Left lung (tissue), 10 donors: ENCODE results near the gene GGA1. TPM values are rescaled to one million over a fixed set of nuclear protein-coding genes. Genes with fewer than 3 reads are reported as not detected.

Experiments used
- ATAC-seq: fragments of 200-7000 bp; cut with Tn5 transposase; one replicate; pipeline ENCODE4 v1.9.1; 2020; ENCODE audit warnings: moderate library complexity
- DNase-seq, 4 donors: peaks; one replicate each; pipeline ENCODE4 v3.0.0-alpha.2; 2013 to 2020
- H3K27ac ChIP-seq, 2 donors: fragments of 200-600 bp; sonication (generic) in 1 of 2; one replicate each; pipeline versions ENCODE4 v1.5.0 to v1.8.0; 2020 to 2021
- H3K27me3 ChIP-seq, 2 donors: fragments of 200-600 bp; sonication (generic) in 1 of 2; one replicate each; pipeline versions ENCODE4 v1.5.0 to v1.8.0; 2020 to 2021
- H3K36me3 ChIP-seq, 2 donors: fragments of 200-600 bp; sonication (generic) in 1 of 2; one replicate each; pipeline versions ENCODE4 v1.5.0 to v1.8.0; 2020 to 2021
- H3K4me1 ChIP-seq, 2 donors: fragments of 200-600 bp; one replicate each; pipeline ENCODE4 v1.8.0; 2021
- H3K4me3 ChIP-seq, 2 donors: fragments of 200-600 bp; sonication (generic) in 1 of 2; one replicate each; pipeline versions ENCODE4 v1.5.0 to v1.8.0; 2020 to 2021; ENCODE audit warnings: mild to moderate bottlenecking in 1 of 2
- H3K9me3 ChIP-seq, 2 donors: fragments of 200-600 bp; sonication (generic) in 1 of 2; one replicate each; pipeline versions ENCODE4 v1.5.0 to v1.8.0; 2020 to 2021
- CTCF ChIP-seq, 2 donors: fragments of 200-600 bp; sonication (generic) in 1 of 2; IDR thresholded peaks; one replicate each; pipeline versions ENCODE4 v1.5.0 to v1.8.0; 2021; ENCODE audit warnings: antibody characterized with exemption in 2 of 2
- intact Hi-C, 2 donors: fragments of 100-400 bp; cut with DNase I; formaldehyde crosslinking; loops; one replicate each; pipeline versions ENCODE4 v1.11.2 to v1.14.2; 2022
- polyA plus RNA-seq, 6 donors: library from polyadenylated mRNA; unstranded; fragments of 120-200 nt; gene quantifications; one replicate each; pipeline ENCODE4 v1.2.1, GENCODE V29; 2013; ENCODE audit not compliant: insufficient read length in 6 of 6
- total RNA-seq, 2 donors: library from RNA; stranded (reverse); fragmentation: NEBNext Ultra II Directional; extraction: Animal tissue kit (Norgen Biotek cat#: 25700); gene quantifications; one replicate each; pipeline ENCODE4 v1.2.1, GENCODE V29; 2021
- donor health status: DM: no; HTN: yes; CAD: no.
- donor health status: DM: no; HTN: no; CAD: no.

Gene GGA1
- total and polyA plus RNA-seq, 8 donors: 49.6 to 71.2 (median 58.8) TPM

- intact Hi-C loops: no loop called here
- Histone ChIP-seq H3K4me1 (peaks cover 11 to 49% of the 10 kb centered on the region in 2 donors), H3K9me3 (no peaks in the 10 kb centered on the region), H3K27ac (no peak overlapping the region), H3K36me3 (peaks cover 0 to 86% of the 10 kb centered on the region in 2 donors), H3K4me3 (no peak overlapping the region), H3K27me3 (no peaks in the 10 kb centered on the region)
- TF ChIP-seq CTCF (IDR thresholded peaks at IDR 0.05): peak; percentile 77 to 93
- ATAC-seq (peak; percentile 78), DNase-seq (peak in 2 of 4 donors; percentile 73 to 92)
Observed at GRCh38 chr22:37623075-37624016, 14.7 kb downstream of the GGA1 start.

DNA sequence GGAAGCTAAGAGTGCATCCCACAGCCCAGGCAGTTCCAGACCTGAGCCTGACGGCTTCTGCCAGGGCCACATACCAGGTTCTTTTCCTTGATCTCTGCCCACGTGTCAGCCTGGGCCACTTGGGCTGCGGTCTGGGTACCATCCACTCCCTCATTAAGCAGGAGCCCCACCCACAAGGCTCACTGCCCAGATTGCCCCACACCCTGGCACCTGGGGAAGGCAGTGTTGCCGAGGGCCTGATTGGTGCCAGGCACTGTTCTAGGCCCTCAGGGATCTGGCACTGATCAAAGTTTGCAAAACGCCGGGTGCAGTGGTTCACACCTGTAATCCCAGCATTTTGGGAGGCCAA lies 15.4 kb downstream of the GGA1 start:
- no peaks in the 10 kb centered on the region for H3K9me3 ChIP-seq
- H3K4me1 ChIP-seq: peaks cover 11 to 50% of the 10 kb centered on the region in 2 donors
- intact Hi-C loops: no loop called here
- no peaks in the 10 kb centered on the region for H3K27me3 ChIP-seq
- DNase-seq: peak in 1 of 4 donors; percentile 69
- ATAC-seq: peak; percentile 78
- no peak overlapping the region for H3K27ac ChIP-seq
- H3K36me3 ChIP-seq: peaks cover 0 to 86% of the 10 kb centered on the region in 2 donors
- no peak overlapping the region for H3K4me3 ChIP-seq
- no peak for TF ChIP-seq CTCF (IDR thresholded peaks at IDR 0.05)

- Histone ChIP-seq H3K9me3 (no peaks in the 10 kb centered on the region), H3K36me3 (peaks cover 0 to 86% of the 10 kb centered on the region in 2 donors), H3K27ac (no peak overlapping the region), H3K4me1 (peaks cover 11 to 50% of the 10 kb centered on the region in 2 donors), H3K27me3 (no peaks in the 10 kb centered on the region), H3K4me3 (no peak overlapping the region)
- DNase-seq (no peak), ATAC-seq (no peak)
- intact Hi-C loops: no loop called here
- TF ChIP-seq CTCF (IDR thresholded peaks at IDR 0.05): no peak
Observed at GRCh38 chr22:37624876-37625275, 16.2 kb downstream of the GGA1 start.

DNA sequence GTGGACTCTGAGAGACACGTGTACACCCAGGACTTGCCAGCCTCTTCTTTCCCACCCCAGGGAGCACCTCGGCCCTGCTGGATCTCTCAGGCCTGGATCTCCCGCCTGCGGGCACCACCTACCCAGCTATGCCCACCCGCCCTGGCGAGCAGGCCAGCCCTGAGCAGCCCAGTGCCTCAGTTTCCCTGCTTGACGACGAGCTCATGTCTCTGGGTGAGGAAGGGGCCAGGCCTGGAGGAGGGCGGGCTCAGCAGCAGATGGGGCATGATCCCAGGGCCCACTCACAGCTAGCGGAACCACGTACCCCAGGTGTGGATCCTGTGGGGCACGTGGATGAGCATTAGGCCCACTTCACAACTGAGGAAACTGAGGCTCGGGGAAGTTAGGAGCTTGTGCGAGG lies 17.1 kb downstream of the GGA1 start:
- H3K27me3 ChIP-seq: no peaks in the 10 kb centered on the region
- no peak overlapping the region for H3K4me3 ChIP-seq
- intact Hi-C loops: no loop called here
- ATAC-seq (no peak), DNase-seq (no peak)
- peaks cover 11 to 50% of the 10 kb centered on the region in 2 donors for H3K4me1 ChIP-seq
- no peaks in the 10 kb centered on the region for H3K9me3 ChIP-seq
- H3K36me3 ChIP-seq: peaks cover 0 to 86% of the 10 kb centered on the region in 2 donors
- TF ChIP-seq CTCF (IDR thresholded peaks at IDR 0.05): no peak
- no peak overlapping the region for H3K27ac ChIP-seq

- H3K36me3 ChIP-seq: peaks cover 0 to 86% of the 10 kb centered on the region in 2 donors
- TF ChIP-seq CTCF (IDR thresholded peaks at IDR 0.05): no peak
- H3K9me3 ChIP-seq: no peaks in the 10 kb centered on the region
- ATAC-seq: peak; percentile 41
- H3K27ac ChIP-seq: peak overlapping the region in 1 of 2 donors; percentile 65
- peak in 1 of 4 donors; percentile 62 for DNase-seq
- H3K4me3 ChIP-seq: no peak overlapping the region
- peaks cover 11 to 50% of the 10 kb centered on the region in 2 donors for H3K4me1 ChIP-seq
- H3K27me3 ChIP-seq: no peaks in the 10 kb centered on the region
- intact Hi-C loops: no loop called here
Observed at GRCh38 chr22:37626144-37626543, 17.5 kb downstream of the GGA1 start.
